ENCODE data around the gene MACROD2.

Gene MACROD2

GRCh38 chr20:14878676-14879019 is 883.3 kb downstream of the MACROD2 start:
- TF ChIP-seq ZFX (IDR thresholded peaks at IDR 0.05) (no peak), CTCF (conservative IDR thresholded peaks at IDR 0.05) (no peak)
- H3K27ac ChIP-seq, result no peak overlapping the region

DNA sequence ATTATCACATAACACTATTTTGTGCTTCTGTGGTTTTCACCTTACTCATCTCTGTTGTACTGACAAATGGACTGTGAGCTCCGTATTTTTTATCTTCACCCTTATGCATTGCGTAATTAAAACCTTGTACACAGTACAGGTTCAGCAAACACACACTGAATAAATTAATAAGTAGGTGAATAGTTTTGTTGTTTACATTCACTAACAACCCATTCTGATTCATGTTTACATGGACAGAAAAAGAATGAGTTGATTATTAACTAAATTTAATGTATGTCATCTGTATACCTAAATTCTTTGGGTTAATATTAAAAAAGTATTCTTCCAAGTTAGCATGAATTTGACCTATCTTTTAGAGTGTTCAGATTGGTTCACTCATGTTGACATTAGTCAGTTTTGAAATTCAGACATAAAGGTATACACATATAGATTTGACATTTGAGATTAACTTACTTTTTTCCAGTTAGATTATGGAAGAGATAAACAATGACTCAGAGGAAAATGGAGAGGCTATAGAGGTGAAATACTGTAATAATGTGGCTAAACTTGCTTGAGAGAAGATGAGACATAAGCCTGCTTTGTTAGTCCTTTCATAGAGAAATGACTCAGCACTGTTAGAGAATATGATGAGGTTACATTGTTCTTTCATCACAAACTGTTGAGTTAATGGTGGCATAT is 883.8 kb downstream of the MACROD2 start:
- H3K27ac ChIP-seq, result no peak overlapping the region
- TF ChIP-seq ZFX (IDR thresholded peaks at IDR 0.05), result no peak
- TF ChIP-seq CTCF (conservative IDR thresholded peaks at IDR 0.05), result no peak

DNA sequence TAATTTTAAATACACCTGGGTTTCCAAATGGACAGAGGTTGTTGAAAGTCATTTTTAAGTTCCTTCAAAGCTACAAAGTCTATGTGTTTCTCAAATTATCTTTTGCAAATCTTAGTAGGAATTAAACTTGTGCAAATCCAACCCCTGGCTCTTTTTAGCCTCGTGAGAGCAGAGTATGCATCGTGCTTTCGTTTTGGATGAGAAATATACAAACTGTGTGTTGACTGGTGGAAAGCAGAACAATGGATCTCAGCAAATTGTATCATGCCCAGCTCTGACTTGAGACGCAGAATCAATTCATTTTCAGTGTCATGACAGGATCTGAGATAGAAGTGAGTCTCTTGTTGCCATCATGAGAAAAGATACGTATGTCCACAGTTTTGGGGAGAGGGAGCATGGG is 884.5 kb downstream of the MACROD2 start:
- TF ChIP-seq ZFX (IDR thresholded peaks at IDR 0.05) (no peak), CTCF (conservative IDR thresholded peaks at IDR 0.05) (no peak)

GRCh38 chr20:14881518-14881917 is 886.2 kb downstream of the MACROD2 start:
- no peak overlapping the region for H3K27ac ChIP-seq

More for the DNA sequence above, 884.5 kb downstream of the MACROD2 start:
- no peak overlapping the region for H3K27ac ChIP-seq

DNA sequence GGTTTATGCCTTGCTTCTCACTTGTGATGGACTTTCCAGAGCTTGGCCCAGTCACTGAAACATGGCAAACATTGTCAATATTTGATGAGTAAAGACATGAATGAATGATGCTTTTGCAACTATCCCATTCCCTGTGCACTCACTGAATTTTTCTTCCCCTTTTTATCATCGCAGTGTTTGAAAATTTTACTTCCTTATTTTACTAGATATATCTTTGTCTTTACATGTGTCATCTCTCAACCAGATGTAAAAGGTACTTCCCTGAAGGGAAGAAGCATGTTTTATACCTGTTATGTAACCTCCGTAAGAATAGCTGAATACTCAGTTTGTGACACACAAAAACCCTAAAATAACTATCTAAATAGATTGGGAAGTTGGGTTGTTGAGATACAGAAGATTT is 886.8 kb downstream of the MACROD2 start:
- no peak for TF ChIP-seq ZFX (IDR thresholded peaks at IDR 0.05)
- no peak for TF ChIP-seq CTCF (conservative IDR thresholded peaks at IDR 0.05)
- no peak overlapping the region for H3K27ac ChIP-seq

More at GRCh38 chr20:14881518-14881917, 886.2 kb downstream of the MACROD2 start:
- TF ChIP-seq ZFX (IDR thresholded peaks at IDR 0.05) (no peak), CTCF (conservative IDR thresholded peaks at IDR 0.05) (no peak)

DNA sequence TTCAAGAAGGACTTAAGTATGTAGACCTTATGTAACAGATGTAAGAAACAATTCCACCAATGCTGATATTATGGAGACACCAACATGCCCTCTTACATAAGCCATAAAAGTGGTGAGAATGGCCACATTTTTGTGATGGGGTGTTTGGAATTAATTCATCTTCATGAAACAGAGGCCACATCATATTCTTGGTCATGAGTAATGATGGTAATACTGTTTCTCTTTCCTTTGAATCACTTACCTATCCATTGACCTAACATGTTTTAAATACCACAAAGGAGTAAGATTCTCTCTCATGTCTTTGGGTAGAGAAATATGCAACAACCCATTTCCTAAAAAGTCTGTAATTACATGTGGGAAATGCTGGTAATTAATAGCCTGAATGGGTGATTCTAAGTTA is 887.5 kb downstream of the MACROD2 start:
- no peak overlapping the region for H3K27ac ChIP-seq

DNA sequence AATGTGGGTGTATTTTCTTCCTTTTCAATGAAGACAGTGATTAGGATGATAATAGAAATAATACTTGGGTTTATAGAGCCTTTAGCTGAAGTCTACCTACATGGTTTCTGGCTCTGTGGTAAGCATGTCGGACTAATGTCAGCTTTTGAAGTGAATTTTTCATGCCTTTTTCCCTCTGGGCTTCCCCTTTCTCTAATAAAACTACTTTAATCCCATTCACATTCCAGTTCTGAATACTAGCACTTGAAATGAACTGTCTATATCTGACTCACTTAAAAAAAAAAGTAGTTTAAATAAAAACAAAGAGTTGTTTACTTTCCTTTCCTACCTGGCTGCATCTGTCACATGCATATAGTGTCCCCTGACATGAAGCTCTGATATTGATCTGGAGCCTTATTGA is 888.0 kb downstream of the MACROD2 start:
- TF ChIP-seq CTCF (conservative IDR thresholded peaks at IDR 0.05) (no peak), ZFX (IDR thresholded peaks at IDR 0.05) (no peak)
- no peak overlapping the region for H3K27ac ChIP-seq

More for the DNA sequence above, 887.5 kb downstream of the MACROD2 start:
- TF ChIP-seq CTCF (conservative IDR thresholded peaks at IDR 0.05), result no peak
- no peak for TF ChIP-seq ZFX (IDR thresholded peaks at IDR 0.05)
